Keratinocyte (primary cell): Measurements from ENCODE around the gene RMND5B. TPM values are rescaled to one million over a fixed set of nuclear protein-coding genes. Genes with fewer than 3 reads are reported as not detected.

Experiments
- DNase-seq: peaks from one replicate; pipeline ENCODE4 v3.0.0-alpha.2; 2011; ENCODE audit warnings: low read depth, missing footprints, low spot score
- FAIRE-seq: peaks from 2 replicates; lab custom pipeline; 2011; peaks lifted over from hg19 to GRCh38; lab: Jason Lieb, UNC
- H2AFZ ChIP-seq: 2 replicates; pipeline ENCODE4 v1.6.0; 2012; ENCODE audit warnings: low read length, control low read depth, inconsistent platforms; ENCODE audit not compliant: control insufficient read depth
- H3K27ac ChIP-seq: 2 replicates; pipeline ENCODE4 v1.5.1; 2011; ENCODE audit warnings: low read length; ENCODE audit not compliant: control insufficient read depth, insufficient read depth
- H3K27me3 ChIP-seq: 3 replicates; pipeline ENCODE4 v1.6.0; 2011; ENCODE audit warnings: low read length; ENCODE audit not compliant: control insufficient read depth, insufficient read depth; ENCODE audit errors: extremely low read depth
- H3K36me3 ChIP-seq, 2 experiments: 2 replicates in 1 of 2; 3 replicates in 1 of 2; pipeline ENCODE4 v1.5.1; 2011; ENCODE audit warnings: low read length in 2 of 2, mild to moderate bottlenecking in 1 of 2; ENCODE audit not compliant: control insufficient read depth in 2 of 2, insufficient read depth in 2 of 2; ENCODE audit errors: extremely low read depth in 1 of 2
- H3K4me1 ChIP-seq: 3 replicates; pipeline ENCODE4 v1.5.1; 2011; ENCODE audit warnings: low read length; ENCODE audit not compliant: control insufficient read depth, insufficient read depth; ENCODE audit errors: extremely low read depth
- H3K4me2 ChIP-seq: 3 replicates; pipeline ENCODE4 v1.6.0; 2011; ENCODE audit warnings: low read depth, low read length; ENCODE audit not compliant: control insufficient read depth, insufficient read depth; ENCODE audit errors: extremely low read depth
- H3K4me3 ChIP-seq, 3 experiments: fragments of 200-600 bp in 1 of 3; sonication (generic) in 1 of 3; 2 replicates in 2 of 3; 3 replicates in 1 of 3; pipeline ENCODE4 v1.5.1; 2011 to 2016; ENCODE audit warnings: low read length in 3 of 3, mild to moderate bottlenecking in 3 of 3, control low read depth in 2 of 3, inconsistent platforms in 1 of 3, low read depth in 1 of 3, mixed read lengths in 1 of 3, mixed run types in 1 of 3, moderate library complexity in 1 of 3; ENCODE audit not compliant: control insufficient read depth in 2 of 3, insufficient read depth in 2 of 3; ENCODE audit errors: extremely low read depth in 1 of 3
- H3K79me2 ChIP-seq: 2 replicates; pipeline ENCODE4 v1.6.0; 2012; ENCODE audit warnings: low read length; ENCODE audit not compliant: control insufficient read depth, insufficient read depth
- H3K9ac ChIP-seq: 3 replicates; pipeline ENCODE4 v1.6.0; 2011; ENCODE audit warnings: low read length; ENCODE audit not compliant: control insufficient read depth, insufficient read depth; ENCODE audit errors: extremely low read depth
- H3K9me1 ChIP-seq: 3 replicates; pipeline ENCODE4 v1.6.0; 2011; ENCODE audit warnings: low read length; ENCODE audit not compliant: control insufficient read depth, insufficient read depth; ENCODE audit errors: extremely low read depth
- H3K9me3 ChIP-seq: 2 replicates; pipeline ENCODE4 v1.5.1; 2012; ENCODE audit warnings: low read depth, low read length; ENCODE audit not compliant: control insufficient read depth
- H4K20me1 ChIP-seq: 3 replicates; pipeline ENCODE4 v1.6.0; 2011; ENCODE audit warnings: low read length; ENCODE audit not compliant: control insufficient read depth, insufficient read depth; ENCODE audit errors: extremely low read depth
- EZH2 ChIP-seq: IDR thresholded peaks from one replicate; pipeline ENCODE4 v1.6.1; 2012; ENCODE audit warnings: inconsistent platforms, mild to moderate bottlenecking, low read length, moderate library complexity
- dilution Hi-C: fragments of 300-500 bp; cut with MboI; formaldehyde crosslinking; loops from one replicate; pipeline ENCODE4 v1.7.0; 2020; ENCODE audit warnings: low sequenced_read_pairs; ENCODE audit not compliant: extremely low pct_ligation_motif_present
- polyA plus RNA-seq, 5 experiments: library from polyadenylated mRNA; depleted of rRNA in 3 of 5; stranded (reverse) in 3 of 5; stranded (forward) in 1 of 5; unstranded in 1 of 5; fragments of >200 nt; gene quantifications; 1 replicate in 1 of 5; 2 replicates in 3 of 5; 3 replicates in 1 of 5; pipeline versions ENCODE4 v1.2.1 to v1.2.3, GENCODE V29; 2011 to 2012; ENCODE audit warnings: missing spikeins in 2 of 5, low read depth in 1 of 5, low replicate concordance in 1 of 5
- TF ChIP-seq, protein P1 (sequence below), 3 experiments: IDR thresholded peaks in 1 of 3; conservative IDR thresholded peaks in 1 of 3; optimal IDR thresholded peaks in 1 of 3; 2 replicates in 2 of 3; 3 replicates in 1 of 3; pipeline versions ENCODE3 to v1.5.1; 2011; ENCODE audit warnings: low read length in 3 of 3, mild to moderate bottlenecking in 3 of 3, moderate library complexity in 2 of 3, control low read depth in 1 of 3, inconsistent platforms in 1 of 3; ENCODE audit not compliant: insufficient read depth in 2 of 3; ENCODE audit errors: extremely low read depth in 1 of 3

RMND5B gene
- polyA plus RNA-seq, 1 donor (not counting 4 experiments of a cell fraction or from before 2014, with no cell fraction given) = 15.5 TPM

DNA sequence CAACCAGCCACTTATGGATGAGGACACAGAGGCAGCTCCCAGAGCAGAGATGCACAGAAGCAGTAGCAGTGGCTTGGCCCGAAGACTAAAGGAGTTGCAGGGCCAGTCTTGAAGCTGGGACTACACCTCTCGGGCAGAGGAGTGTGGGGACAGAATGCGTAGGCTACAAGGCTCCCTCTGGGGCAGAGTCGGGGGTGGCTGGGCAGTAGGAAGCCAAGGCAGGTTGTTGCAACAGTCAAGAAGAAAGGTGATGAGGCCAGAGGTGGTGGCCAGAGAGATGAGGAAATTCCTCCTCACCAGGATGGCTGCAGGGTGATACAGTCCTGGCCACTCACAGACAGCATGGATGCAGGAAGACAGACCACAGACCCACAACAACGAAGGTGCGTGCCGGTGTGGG is 22.4 kb upstream of the RMND5B start:
- Histone ChIP-seq H3K79me2 (no peaks in the 10 kb centered on the region), H4K20me1 (no peaks in the 10 kb centered on the region), H3K9ac (no peak overlapping the region), H3K9me1 (no peaks in the 10 kb centered on the region), H3K4me3 (no peak overlapping the region), H3K9me3 (no peaks in the 10 kb centered on the region), H3K27ac (no peak overlapping the region), H3K27me3 (no peaks in the 10 kb centered on the region), H2AFZ (peak overlapping the region; percentile 0), H3K36me3 (no peaks in the 10 kb centered on the region), H3K4me2 (peak overlapping the region; percentile 11), H3K4me1 (peaks cover 22% of the 10 kb centered on the region)
- FAIRE-seq (no peak), DNase-seq (no peak)
- TF ChIP-seq, protein P1, sequence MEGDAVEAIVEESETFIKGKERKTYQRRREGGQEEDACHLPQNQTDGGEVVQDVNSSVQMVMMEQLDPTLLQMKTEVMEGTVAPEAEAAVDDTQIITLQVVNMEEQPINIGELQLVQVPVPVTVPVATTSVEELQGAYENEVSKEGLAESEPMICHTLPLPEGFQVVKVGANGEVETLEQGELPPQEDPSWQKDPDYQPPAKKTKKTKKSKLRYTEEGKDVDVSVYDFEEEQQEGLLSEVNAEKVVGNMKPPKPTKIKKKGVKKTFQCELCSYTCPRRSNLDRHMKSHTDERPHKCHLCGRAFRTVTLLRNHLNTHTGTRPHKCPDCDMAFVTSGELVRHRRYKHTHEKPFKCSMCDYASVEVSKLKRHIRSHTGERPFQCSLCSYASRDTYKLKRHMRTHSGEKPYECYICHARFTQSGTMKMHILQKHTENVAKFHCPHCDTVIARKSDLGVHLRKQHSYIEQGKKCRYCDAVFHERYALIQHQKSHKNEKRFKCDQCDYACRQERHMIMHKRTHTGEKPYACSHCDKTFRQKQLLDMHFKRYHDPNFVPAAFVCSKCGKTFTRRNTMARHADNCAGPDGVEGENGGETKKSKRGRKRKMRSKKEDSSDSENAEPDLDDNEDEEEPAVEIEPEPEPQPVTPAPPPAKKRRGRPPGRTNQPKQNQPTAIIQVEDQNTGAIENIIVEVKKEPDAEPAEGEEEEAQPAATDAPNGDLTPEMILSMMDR (optimal IDR thresholded peaks at IDR 0.05 in 1 of 3, IDR thresholded peaks at IDR 0.05 in 1 of 3, conservative IDR thresholded peaks at IDR 0.05 in 1 of 3; ENCODE audit: extremely low read depth in 1 of 3, insufficient read depth in 2 of 3, low read length in 3 of 3) = no peak
- TF ChIP-seq EZH2 = no peak
- dilution Hi-C loops = no loop called here

DNA sequence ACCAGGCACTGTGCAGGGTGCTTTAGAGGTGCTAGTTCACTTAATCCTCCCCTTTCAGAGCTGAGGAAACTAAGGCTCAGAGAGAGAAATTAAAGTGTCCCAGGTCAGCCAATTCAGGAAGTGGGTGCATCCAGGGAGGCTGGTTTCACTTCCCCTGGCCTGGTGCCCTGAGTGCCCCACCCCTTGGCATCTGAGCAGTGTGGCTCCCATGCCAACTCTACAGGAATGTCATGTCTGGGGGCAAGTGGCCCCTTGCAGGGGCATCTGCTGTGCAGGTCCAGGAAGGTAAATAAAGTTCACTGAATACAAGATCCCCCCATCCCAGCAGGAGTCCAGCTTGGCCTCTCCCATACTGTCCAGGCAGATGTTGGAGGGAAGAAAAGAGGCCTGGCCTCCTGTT is 21.8 kb upstream of the RMND5B start:
- Histone ChIP-seq H3K36me3 (no peaks in the 10 kb centered on the region), H3K9ac (no peak overlapping the region), H2AFZ (peak overlapping the region; percentile 0), H3K27me3 (no peaks in the 10 kb centered on the region), H4K20me1 (no peaks in the 10 kb centered on the region), H3K9me3 (no peaks in the 10 kb centered on the region), H3K9me1 (no peaks in the 10 kb centered on the region), H3K79me2 (no peaks in the 10 kb centered on the region), H3K4me2 (peak overlapping the region; percentile 11), H3K4me1 (peaks cover 22% of the 10 kb centered on the region), H3K27ac (no peak overlapping the region), H3K4me3 (no peak overlapping the region)
- TF ChIP-seq, protein P1 (optimal IDR thresholded peaks at IDR 0.05 in 1 of 3, IDR thresholded peaks at IDR 0.05 in 1 of 3, conservative IDR thresholded peaks at IDR 0.05 in 1 of 3; ENCODE audit: extremely low read depth in 1 of 3, insufficient read depth in 2 of 3, low read length in 3 of 3) = no peak
- TF ChIP-seq EZH2 = no peak
- DNase-seq = no peak
- dilution Hi-C loops = no loop called here
- FAIRE-seq = no peak
